ENCODE data around the gene GFPT2. TPM values are rescaled to one million over a fixed set of nuclear protein-coding genes. Genes with fewer than 3 reads are reported as not detected.

GFPT2 gene
- total and polyA plus RNA-seq, 9 of the 15 experiments (the other 6 are each of a cell fraction or from before 2014, with no cell fraction given): 0.07 to 0.14 (median 0.08) TPM; not detected in 6

DNA sequence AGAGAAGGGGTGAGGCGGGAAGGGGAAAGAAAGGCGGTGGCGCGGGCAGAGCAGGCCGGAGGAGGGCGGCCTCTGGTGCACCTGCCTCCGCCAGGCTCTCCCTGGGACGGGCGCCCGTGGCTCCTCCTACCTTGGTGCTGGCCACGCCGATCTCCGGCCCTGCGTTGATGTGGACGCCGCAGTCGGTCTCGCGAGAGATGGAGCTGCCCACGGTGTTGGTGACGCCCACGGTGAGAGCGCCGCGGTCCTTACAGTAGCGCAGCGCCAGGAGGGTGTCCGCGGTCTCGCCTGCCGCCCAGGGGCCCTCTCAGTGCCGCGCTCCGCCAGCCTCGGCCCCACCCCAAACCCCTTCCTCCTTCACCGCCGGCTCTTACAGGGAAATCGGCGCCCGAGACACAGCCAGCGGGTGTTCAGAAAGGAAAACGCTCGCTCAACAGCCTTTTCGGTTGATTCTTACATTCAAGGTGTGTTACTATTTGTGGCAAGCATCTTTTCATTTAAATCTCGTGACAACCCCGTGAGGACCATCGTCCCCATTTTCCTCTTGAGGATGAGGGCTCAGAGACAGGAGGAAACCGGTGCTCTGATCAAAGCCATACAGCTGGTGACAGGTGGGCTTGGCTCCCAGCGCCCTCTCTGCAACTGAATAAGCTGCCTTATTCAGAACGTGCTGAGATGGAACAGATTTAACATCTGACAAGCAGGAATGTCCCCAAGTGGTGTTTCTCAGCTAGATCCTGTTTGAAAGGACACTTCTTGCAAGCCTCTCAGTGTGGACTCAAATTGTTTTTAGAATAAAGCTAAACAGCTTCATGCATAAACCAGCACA lies 39.2 kb downstream of the GFPT2 start:
- in situ Hi-C loops (cut with MboI): no loop called here
- H3K36me3 ChIP-seq (ENCODE audit: control insufficient read depth, insufficient read depth, low read length): no peaks in the 10 kb centered on the region
- no TSS peak for BruUV-seq (replicated peaks)
- H3K79me2 ChIP-seq (ENCODE audit: control insufficient read depth, insufficient read depth, low read length): no peaks in the 10 kb centered on the region
- FAIRE-seq: no peak
- ChIA-PET POLR2A (interaction anchor here (0.6 to 1.1 kb wide), 7 partner anchors 8 to 152 kb away, joined by 3 to 5 read pairs (median 3); no protein-coding TSS in a partner anchor), CTCF (ENCODE audit: low intra/inter-chr PET ratio) (no interaction called here)
- WGBS (ENCODE audit: insufficient coverage, low coverage, missing lambda C conversion rate): 25% methylated on average over 44 of the region's 50 CpGs
- intact Hi-C loops (cut with micrococcal nuclease): no loop called here
- H3K9ac ChIP-seq (ENCODE audit: insufficient read depth in 1 of 2, low read depth in 2 of 2, low read length in 2 of 2): peak overlapping the region in 1 of 2 experiments; percentile 22; a peak in 1 of 4 replicates
- no peak overlapping the region for H3K27ac ChIP-seq (ENCODE audit: extremely low read depth, low read depth, low read length)
- H4K20me1 ChIP-seq (replicated peaks; ENCODE audit: control insufficient read depth, insufficient read depth, low read length): no peaks in the 10 kb centered on the region
- peak; percentile 52 to 68 (median 64) for DNase-seq (ENCODE audit: extremely low read depth in 1 of 4, low spot score in 3 of 4)
- peak overlapping the region; percentile 17 for H3K4me3 ChIP-seq
- H3K4me2 ChIP-seq (ENCODE audit: insufficient read depth, low read length): peak overlapping the region; percentile 40
- H3K9me1 ChIP-seq (ENCODE audit: control insufficient read depth, insufficient read depth, low read length): no peaks in the 10 kb centered on the region
- no peaks in the 10 kb centered on the region for H3K9me3 ChIP-seq (replicated peaks; ENCODE audit: control insufficient read depth, insufficient read depth, low read depth, low read length)
- H3K27me3 ChIP-seq (ENCODE audit: control insufficient read depth in 2 of 2, insufficient read depth in 2 of 2, low read length in 2 of 2): peaks cover 33 to 54% of the 10 kb centered on the region in 2 experiments
- peak; percentile 90 for ATAC-seq
- peaks cover 0 to 6% of the 10 kb centered on the region in 2 experiments; a peak in 2 of 5 replicates for H3K4me1 ChIP-seq (replicated peaks in 1 of 2; ENCODE audit: control insufficient read depth in 2 of 2, insufficient read depth in 2 of 2, low read length in 2 of 2)
- H2AFZ ChIP-seq (ENCODE audit: low read depth, low read length): 0 out of 2 replicates have a peak overlapping the region, but pooled peaks have one; percentile 28
- TF ChIP-seq NRF1 (conservative IDR thresholded peaks at IDR 0.05 in 1 of 2, IDR thresholded peaks at IDR 0.05 in 1 of 2) (peak in 1 of 2 experiments; percentile 58; a peak in 2 of 4 replicates), NONO (IDR thresholded peaks at IDR 0.05; ENCODE audit: low read depth in 2 of 2, low read length in 1 of 2) (no peak), CXXC5 (CRISPR knock-in tag; IDR thresholded peaks at IDR 0.05) (peak; percentile 51), RBFOX2 (IDR thresholded peaks at IDR 0.05; ENCODE audit: low read depth, low read length) (peak; percentile 63), ZNF586 (CRISPR knock-in tag; conservative IDR thresholded peaks at IDR 0.05) (no peak), SAFB (IDR thresholded peaks at IDR 0.05; ENCODE audit: borderline replicate concordance, low read depth, low read length) (0 out of 2 replicates have a peak, but pooled peaks have one; percentile 33), RBM25 (IDR thresholded peaks at IDR 0.05; ENCODE audit: low read depth, low read length, severe bottlenecking) (peak; percentile 65), CREM (IDR thresholded peaks at IDR 0.05; ENCODE audit: low read depth) (peak; percentile 54; the same call in 1 of the 2 replicates), POLR2G (IDR thresholded peaks at IDR 0.05; ENCODE audit: low read depth, low read length) (peak; percentile 68), EGR1 (conservative IDR thresholded peaks at IDR 0.05) (peak; percentile 44; the same call in 1 of the 2 replicates)
- TF ChIP-seq, protein P1, sequence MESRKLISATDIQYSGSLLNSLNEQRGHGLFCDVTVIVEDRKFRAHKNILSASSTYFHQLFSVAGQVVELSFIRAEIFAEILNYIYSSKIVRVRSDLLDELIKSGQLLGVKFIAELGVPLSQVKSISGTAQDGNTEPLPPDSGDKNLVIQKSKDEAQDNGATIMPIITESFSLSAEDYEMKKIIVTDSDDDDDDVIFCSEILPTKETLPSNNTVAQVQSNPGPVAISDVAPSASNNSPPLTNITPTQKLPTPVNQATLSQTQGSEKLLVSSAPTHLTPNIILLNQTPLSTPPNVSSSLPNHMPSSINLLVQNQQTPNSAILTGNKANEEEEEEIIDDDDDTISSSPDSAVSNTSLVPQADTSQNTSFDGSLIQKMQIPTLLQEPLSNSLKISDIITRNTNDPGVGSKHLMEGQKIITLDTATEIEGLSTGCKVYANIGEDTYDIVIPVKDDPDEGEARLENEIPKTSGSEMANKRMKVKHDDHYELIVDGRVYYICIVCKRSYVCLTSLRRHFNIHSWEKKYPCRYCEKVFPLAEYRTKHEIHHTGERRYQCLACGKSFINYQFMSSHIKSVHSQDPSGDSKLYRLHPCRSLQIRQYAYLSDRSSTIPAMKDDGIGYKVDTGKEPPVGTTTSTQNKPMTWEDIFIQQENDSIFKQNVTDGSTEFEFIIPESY (CRISPR knock-in tag; IDR thresholded peaks at IDR 0.05): 0 out of 2 replicates have a peak, but pooled peaks have one; percentile 43
- TF ChIP-seq, protein P2, sequence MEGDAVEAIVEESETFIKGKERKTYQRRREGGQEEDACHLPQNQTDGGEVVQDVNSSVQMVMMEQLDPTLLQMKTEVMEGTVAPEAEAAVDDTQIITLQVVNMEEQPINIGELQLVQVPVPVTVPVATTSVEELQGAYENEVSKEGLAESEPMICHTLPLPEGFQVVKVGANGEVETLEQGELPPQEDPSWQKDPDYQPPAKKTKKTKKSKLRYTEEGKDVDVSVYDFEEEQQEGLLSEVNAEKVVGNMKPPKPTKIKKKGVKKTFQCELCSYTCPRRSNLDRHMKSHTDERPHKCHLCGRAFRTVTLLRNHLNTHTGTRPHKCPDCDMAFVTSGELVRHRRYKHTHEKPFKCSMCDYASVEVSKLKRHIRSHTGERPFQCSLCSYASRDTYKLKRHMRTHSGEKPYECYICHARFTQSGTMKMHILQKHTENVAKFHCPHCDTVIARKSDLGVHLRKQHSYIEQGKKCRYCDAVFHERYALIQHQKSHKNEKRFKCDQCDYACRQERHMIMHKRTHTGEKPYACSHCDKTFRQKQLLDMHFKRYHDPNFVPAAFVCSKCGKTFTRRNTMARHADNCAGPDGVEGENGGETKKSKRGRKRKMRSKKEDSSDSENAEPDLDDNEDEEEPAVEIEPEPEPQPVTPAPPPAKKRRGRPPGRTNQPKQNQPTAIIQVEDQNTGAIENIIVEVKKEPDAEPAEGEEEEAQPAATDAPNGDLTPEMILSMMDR (IDR thresholded peaks at IDR 0.05 in 2 of 3, conservative IDR thresholded peaks at IDR 0.05 in 1 of 3; ENCODE audit: insufficient read depth in 2 of 3, low read depth in 1 of 3, low read length in 3 of 3): peak in 2 of 3 experiments; percentile 9 to 10; a peak in 1 of 6 replicates
- TF ChIP-seq, protein P3, sequence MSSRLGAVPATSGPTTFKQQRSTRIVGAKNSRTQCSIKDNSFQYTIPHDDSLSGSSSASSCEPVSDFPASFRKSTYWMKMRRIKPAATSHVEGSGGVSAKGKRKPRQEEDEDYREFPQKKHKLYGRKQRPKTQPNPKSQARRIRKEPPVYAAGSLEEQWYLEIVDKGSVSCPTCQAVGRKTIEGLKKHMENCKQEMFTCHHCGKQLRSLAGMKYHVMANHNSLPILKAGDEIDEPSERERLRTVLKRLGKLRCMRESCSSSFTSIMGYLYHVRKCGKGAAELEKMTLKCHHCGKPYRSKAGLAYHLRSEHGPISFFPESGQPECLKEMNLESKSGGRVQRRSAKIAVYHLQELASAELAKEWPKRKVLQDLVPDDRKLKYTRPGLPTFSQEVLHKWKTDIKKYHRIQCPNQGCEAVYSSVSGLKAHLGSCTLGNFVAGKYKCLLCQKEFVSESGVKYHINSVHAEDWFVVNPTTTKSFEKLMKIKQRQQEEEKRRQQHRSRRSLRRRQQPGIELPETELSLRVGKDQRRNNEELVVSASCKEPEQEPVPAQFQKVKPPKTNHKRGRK (tag; IDR thresholded peaks at IDR 0.05): no peak
- TF ChIP-seq, protein P4, sequence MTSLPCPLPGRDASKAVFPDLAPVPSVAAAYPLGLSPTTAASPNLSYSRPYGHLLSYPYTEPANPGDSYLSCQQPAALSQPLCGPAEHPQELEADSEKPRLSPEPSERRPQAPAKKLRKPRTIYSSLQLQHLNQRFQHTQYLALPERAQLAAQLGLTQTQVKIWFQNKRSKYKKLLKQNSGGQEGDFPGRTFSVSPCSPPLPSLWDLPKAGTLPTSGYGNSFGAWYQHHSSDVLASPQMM (CRISPR knock-in tag; IDR thresholded peaks at IDR 0.05): no peak

Measured in K562 (cell line).